GM06990 (cell line): Measurements from ENCODE around the gene USP17L18.
"Not testable (repeated sequence)": the region's sequence is repeated elsewhere in the genome, so short reads cannot be mapped to it uniquely, and the experiment has no call there.

ENCODE experiments used
- DNase-seq: peaks from one replicate; pipeline ENCODE4 v3.0.0-alpha.2; 2011; ENCODE audit not compliant: insufficient read length; ENCODE audit errors: extremely low read depth
- H3K27me3 ChIP-seq: replicated peaks from 2 replicates; pipeline ENCODE4 v1.6.0; 2011; ENCODE audit warnings: low read length; ENCODE audit not compliant: control insufficient read depth, insufficient read depth
- H3K36me3 ChIP-seq: 2 replicates; pipeline ENCODE4 v1.5.1; 2011; ENCODE audit warnings: low read length; ENCODE audit not compliant: control insufficient read depth, insufficient read depth
- H3K4me3 ChIP-seq: replicated peaks from 2 replicates; pipeline ENCODE4 v1.5.1; 2011; ENCODE audit warnings: low read depth, mild to moderate bottlenecking, control low read depth, low read length

Gene USP17L18

DNA sequence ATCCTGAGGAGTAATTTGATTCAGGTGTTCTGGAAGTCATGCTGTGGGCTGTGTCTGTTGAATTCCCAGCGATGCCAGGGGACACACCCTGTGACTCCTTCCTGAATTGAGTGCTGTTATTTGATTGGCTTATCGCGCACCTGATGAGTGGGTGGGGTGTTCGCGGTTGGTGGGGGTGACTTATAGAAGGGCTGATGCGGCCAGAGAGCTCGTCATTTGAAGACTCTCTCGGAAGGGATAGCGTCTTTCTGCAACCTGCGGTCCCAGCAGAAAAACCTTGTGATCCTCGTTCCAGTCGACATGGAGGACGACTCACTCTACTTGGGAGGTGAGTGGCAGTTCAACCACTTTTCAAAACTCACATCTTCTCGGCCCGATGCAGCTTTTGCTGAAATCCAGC lies 18.9 kb downstream of the USP17L18 start, which contains the start of gene USP17L22:
Gene USP17L22, plus strand, starts transcription at position 301 of the 400 bp plus-strand sequence. Its CDS starts 0 bp downstream, at position 301.
- not testable (repeated sequence) for H3K36me3 ChIP-seq, H3K4me3 ChIP-seq, DNase-seq, H3K27me3 ChIP-seq

DNA sequence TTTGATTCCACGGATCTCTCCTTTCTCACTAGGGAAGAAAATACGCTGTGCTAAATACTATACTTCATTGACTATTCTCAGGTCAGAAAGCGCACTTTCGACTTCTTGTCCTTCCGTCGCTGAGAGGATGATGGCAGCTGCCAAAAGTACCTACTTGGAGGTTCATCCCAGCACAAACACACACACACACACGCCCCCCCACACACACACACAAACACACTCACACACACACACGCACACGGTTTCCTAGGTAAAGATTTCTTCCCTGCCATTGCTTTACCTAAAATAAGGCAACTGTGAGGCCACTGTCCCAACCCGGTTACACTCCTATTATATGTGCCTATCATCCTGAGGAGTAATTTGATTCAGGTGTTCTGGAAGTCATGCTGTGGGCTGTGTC lies 23.3 kb downstream of the USP17L18 start:
- H3K4me3 ChIP-seq, H3K36me3 ChIP-seq, DNase-seq, H3K27me3 ChIP-seq: not testable (repeated sequence)
